LNCAP (cell line): ENCODE data around the gene GABRD.

Source experiments
- TF ChIP-seq, protein P1 (sequence below): fragments of 450-650 bp; IDR thresholded peaks from 2 replicates; pipeline ENCODE4 v1.5.1; 2017; ENCODE audit warnings: mild to moderate bottlenecking

Gene GABRD

GRCh38 chr1:2031546-2032540, 12.7 kb downstream of the GABRD start:
- TF ChIP-seq, protein P1, sequence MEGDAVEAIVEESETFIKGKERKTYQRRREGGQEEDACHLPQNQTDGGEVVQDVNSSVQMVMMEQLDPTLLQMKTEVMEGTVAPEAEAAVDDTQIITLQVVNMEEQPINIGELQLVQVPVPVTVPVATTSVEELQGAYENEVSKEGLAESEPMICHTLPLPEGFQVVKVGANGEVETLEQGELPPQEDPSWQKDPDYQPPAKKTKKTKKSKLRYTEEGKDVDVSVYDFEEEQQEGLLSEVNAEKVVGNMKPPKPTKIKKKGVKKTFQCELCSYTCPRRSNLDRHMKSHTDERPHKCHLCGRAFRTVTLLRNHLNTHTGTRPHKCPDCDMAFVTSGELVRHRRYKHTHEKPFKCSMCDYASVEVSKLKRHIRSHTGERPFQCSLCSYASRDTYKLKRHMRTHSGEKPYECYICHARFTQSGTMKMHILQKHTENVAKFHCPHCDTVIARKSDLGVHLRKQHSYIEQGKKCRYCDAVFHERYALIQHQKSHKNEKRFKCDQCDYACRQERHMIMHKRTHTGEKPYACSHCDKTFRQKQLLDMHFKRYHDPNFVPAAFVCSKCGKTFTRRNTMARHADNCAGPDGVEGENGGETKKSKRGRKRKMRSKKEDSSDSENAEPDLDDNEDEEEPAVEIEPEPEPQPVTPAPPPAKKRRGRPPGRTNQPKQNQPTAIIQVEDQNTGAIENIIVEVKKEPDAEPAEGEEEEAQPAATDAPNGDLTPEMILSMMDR, result no peak

DNA sequence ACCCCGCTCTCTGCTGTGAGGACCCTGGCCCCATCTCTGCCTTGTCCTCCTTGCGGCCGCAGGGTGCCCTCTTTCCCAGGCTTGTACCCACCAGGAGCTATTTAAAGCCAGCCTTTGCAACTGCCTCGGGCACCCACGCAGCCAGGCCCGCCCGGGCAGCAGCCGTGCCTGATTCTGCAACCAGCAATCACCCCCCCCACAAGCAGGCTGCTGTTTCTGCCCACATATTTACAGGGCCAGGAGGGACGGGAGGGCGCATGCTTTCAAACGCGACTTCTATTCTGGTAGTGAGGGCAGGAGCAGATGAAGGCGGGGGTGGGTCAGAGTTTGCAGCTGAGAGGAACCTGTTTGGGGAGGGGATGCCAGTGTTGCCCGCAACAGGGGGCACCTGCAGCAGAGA, 13.6 kb downstream of the GABRD start:
- TF ChIP-seq, protein P1, result no peak

DNA sequence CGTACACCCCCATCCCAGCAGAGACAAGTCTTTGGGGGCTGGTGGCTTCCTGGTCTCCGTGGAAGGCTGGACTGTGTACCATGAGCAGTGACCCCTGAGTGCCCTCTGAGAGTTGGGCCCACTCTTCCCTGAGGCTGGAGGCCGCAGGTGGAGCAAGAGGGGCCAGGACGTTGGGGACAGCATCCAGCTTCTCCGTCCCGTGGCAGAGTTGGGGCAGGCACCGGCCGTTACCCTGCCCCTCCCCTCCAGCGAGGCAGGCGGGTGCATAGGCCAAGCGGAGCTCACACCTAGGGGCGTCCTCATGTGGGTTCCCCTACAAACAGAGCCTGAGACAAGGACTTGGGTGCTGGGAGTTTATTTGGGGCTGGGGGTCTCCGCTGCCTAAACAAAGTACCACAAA, 14.0 kb downstream of the GABRD start:
- TF ChIP-seq, protein P1, result no peak

DNA sequence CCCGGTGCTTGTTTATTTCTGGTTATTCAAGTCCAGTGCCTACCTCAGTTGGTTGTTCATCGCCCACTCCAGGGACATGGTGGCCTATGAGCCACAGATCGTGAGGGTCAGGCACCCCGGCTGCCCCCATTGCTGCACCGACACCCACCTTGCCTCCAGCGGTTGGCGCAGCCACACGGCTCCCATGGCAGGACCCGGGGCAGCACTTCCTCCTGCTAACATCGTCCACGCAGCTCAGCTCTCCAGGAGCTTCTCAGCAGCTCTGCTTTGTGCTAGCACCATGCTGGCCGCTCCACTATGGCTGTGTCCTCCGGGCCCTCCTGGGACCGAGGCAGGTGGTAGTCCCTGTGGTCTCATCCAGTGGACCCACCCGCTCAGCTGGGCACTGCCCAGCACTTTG, 17.1 kb downstream of the GABRD start:
- TF ChIP-seq, protein P1, result no peak

DNA sequence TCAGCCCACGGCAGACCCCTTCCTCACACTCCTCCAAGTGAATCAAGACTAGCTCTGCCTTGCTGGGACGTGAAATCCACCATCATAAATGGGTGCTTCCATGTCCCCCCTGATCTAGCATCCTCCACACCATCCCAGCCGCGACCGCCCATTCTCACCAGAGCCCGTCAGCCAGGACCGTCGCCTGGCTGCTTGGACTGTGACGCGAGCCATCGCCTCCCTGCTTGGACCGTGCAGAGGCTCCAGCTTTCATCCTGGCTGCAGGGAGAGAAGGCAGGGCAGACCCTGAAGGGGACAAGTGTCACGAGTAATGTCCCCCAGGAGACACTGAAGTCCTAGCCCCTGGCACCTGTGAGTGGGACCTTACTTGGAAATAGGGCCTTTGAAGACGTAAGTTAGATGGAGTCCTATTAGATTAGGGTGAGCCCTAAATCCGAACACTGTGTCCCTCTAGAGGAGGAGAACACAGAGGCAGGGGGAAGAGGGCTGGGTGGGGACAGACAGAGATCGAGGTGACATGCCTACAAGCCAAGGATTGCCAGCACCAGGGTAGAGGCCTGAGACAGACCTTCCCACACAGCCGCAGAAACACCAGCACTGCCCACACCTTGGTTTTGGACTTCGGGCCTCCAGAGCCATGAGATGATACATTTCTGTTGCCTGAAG, 18.3 kb downstream of the GABRD start:
- TF ChIP-seq, protein P1, result no peak

- TF ChIP-seq, protein P1, result no peak
Measured at GRCh38 chr1:2038229-2038628, 19.1 kb downstream of the GABRD start.

DNA sequence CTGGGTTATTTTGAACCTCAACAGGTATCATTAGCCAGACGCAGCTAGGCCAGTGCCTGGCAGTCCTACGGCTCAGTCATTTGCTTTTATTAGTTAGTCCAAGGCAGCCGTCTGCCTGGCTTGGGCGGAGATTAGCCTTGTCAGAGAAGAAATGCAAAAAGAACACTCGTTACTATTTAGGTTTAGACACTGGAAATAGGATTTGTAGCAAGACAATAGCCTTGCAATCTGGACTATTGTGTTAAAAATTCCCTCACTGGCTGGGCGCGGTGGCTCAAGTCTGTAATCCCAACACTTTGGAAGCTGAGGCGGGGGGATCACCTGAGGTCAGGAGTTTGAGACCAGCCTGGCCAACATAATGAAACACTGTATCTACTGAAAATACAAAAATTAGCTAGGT, 20.1 kb downstream of the GABRD start:
- TF ChIP-seq, protein P1, result no peak
